Mammary epithelial cell (primary cell): Measurements from ENCODE around the gene BICDL2.

Experiments used
- EZH2 ChIP-seq: IDR thresholded peaks from 2 replicates; pipeline ENCODE4 v1.6.1; 2012; ENCODE audit warnings: low read length, inconsistent platforms, borderline replicate concordance
- TF ChIP-seq, protein P1 (sequence below), 2 donors: IDR thresholded peaks in 1 of 2; conservative IDR thresholded peaks in 1 of 2; 2 replicates each; pipeline ENCODE4 v1.5.1; 2011 to 2012; ENCODE audit warnings: inconsistent platforms in 2 of 2, low read length in 2 of 2, mild to moderate bottlenecking in 2 of 2, control low read depth in 1 of 2, low read depth in 1 of 2; ENCODE audit not compliant: insufficient read depth in 1 of 2; ENCODE audit errors: extremely low read depth in 1 of 2

DNA sequence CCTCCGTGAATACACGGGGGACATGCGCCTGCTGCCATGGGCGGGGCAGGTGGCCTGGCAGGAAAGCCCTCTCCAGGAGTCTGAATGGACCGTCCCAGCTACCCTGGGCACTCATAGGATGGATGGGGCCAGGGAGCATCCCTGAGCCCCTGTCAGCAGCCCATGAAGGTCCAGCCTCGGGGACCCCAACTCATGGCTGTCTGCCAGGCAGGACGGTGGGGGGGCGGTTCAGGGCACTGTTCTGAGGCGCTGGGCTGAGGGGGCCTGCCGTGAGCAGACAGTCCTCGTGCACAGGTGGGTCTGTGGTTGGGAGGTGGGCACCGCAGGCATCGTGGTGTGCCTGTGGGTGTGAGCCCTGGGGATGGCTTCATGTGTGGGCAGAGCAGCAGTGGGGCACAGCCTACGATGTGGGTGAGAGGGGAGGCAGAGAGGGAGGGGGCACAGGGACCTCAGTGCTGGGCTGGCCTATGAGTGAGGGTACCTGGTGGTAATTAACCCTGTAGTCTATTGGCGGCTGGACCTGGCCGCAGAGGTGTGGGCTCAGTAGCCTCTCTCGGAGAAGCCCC lies 50.0 kb downstream of the BICDL2 start:
- TF ChIP-seq, protein P1, sequence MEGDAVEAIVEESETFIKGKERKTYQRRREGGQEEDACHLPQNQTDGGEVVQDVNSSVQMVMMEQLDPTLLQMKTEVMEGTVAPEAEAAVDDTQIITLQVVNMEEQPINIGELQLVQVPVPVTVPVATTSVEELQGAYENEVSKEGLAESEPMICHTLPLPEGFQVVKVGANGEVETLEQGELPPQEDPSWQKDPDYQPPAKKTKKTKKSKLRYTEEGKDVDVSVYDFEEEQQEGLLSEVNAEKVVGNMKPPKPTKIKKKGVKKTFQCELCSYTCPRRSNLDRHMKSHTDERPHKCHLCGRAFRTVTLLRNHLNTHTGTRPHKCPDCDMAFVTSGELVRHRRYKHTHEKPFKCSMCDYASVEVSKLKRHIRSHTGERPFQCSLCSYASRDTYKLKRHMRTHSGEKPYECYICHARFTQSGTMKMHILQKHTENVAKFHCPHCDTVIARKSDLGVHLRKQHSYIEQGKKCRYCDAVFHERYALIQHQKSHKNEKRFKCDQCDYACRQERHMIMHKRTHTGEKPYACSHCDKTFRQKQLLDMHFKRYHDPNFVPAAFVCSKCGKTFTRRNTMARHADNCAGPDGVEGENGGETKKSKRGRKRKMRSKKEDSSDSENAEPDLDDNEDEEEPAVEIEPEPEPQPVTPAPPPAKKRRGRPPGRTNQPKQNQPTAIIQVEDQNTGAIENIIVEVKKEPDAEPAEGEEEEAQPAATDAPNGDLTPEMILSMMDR (conservative IDR thresholded peaks at IDR 0.05 in 1 of 2, IDR thresholded peaks at IDR 0.05 in 1 of 2; ENCODE audit: extremely low read depth in 1 of 2, insufficient read depth in 1 of 2, low read depth in 1 of 2, low read length in 2 of 2): no peak
- TF ChIP-seq EZH2: no peak
